GM23248 (cell line): ENCODE data around the gene DOP1B. TPM values are rescaled to one million over a fixed set of nuclear protein-coding genes. Genes with fewer than 3 reads are reported as not detected.
A peak's percentile ranks its signal among the peaks of the same experiment; 100 is the strongest.
"Not testable (repeated sequence)": the region's sequence is repeated elsewhere in the genome, so short reads cannot be mapped to it uniquely, and the experiment has no call there.

Experiments
- DNase-seq: peaks from one replicate; pipeline ENCODE4 v3.0.0-alpha.2; 2015
- H2AFZ ChIP-seq: fragments of 200-600 bp; sonication (generic); 2 replicates; pipeline ENCODE4 v1.6.1; 2016; ENCODE audit warnings: antibody characterized with exemption
- H3F3A ChIP-seq: fragments of 200-600 bp; sonication (generic); 2 replicates; pipeline ENCODE4 v1.6.1; 2016; ENCODE audit warnings: mild to moderate bottlenecking, antibody characterized with exemption, mixed run types; ENCODE audit not compliant: insufficient read depth
- H3K27ac ChIP-seq: fragments of 200-600 bp; sonication (generic); 2 replicates; pipeline ENCODE4 v1.5.1; 2016; ENCODE audit warnings: mild to moderate bottlenecking
- H3K27me3 ChIP-seq: fragments of 200-600 bp; sonication (generic); replicated peaks from 2 replicates; pipeline ENCODE4 v1.6.1; 2016; ENCODE audit warnings: mild to moderate bottlenecking; ENCODE audit not compliant: insufficient read depth
- H3K36me3 ChIP-seq: fragments of 200-600 bp; sonication (generic); 2 replicates; pipeline ENCODE4 v1.6.1; 2016; ENCODE audit warnings: low read depth, mild to moderate bottlenecking
- H3K4me1 ChIP-seq: fragments of 200-600 bp; sonication (generic); 2 replicates; pipeline ENCODE4 v1.6.1; 2016; ENCODE audit warnings: mild to moderate bottlenecking; ENCODE audit not compliant: insufficient read depth
- H3K4me2 ChIP-seq: fragments of 200-600 bp; sonication (generic); one replicate; pipeline ENCODE4 v1.6.1; 2016; ENCODE audit warnings: mild to moderate bottlenecking; ENCODE audit not compliant: unreplicated experiment
- H3K4me3 ChIP-seq: fragments of 200-600 bp; sonication (generic); 2 replicates; pipeline ENCODE4 v1.5.1; 2016; ENCODE audit warnings: mild to moderate bottlenecking
- H3K79me2 ChIP-seq: fragments of 200-600 bp; sonication (generic); 2 replicates; pipeline ENCODE4 v1.6.1; 2016; ENCODE audit warnings: mild to moderate bottlenecking; ENCODE audit not compliant: insufficient read depth
- H3K9ac ChIP-seq: fragments of 200-600 bp; sonication (generic); 2 replicates; pipeline ENCODE4 v1.6.1; 2016; ENCODE audit warnings: mild to moderate bottlenecking
- H3K9me2 ChIP-seq: fragments of 200-600 bp; sonication (generic); 2 replicates; pipeline ENCODE4 v1.6.1; 2016; ENCODE audit warnings: mixed run types, mild to moderate bottlenecking, moderate library complexity; ENCODE audit not compliant: insufficient read depth
- H3K9me3 ChIP-seq: fragments of 200-600 bp; sonication (generic); one replicate; pipeline ENCODE4 v1.6.1; 2017; ENCODE audit warnings: low read depth
- H4K20me1 ChIP-seq: fragments of 200-600 bp; sonication (generic); 2 replicates; pipeline ENCODE4 v1.6.0; 2016; ENCODE audit not compliant: insufficient read depth
- EZH2 ChIP-seq: fragments of 200-600 bp; sonication (generic); IDR thresholded peaks from 2 replicates; pipeline ENCODE4 v1.6.1; 2018; ENCODE audit warnings: antibody characterized with exemption, mild to moderate bottlenecking; ENCODE audit not compliant: insufficient read depth, poor library complexity, severe bottlenecking
- EZH2phosphoT487 ChIP-seq: fragments of 200-600 bp; sonication (generic); IDR thresholded peaks from 2 replicates; pipeline ENCODE4 v1.6.1; 2018; ENCODE audit warnings: antibody characterized with exemption, moderate library complexity, mild to moderate bottlenecking, low read depth; ENCODE audit not compliant: insufficient read depth
- WGBS, 2 experiments: methylation state at CpG; one replicate each; pipeline ENCODE4 v1.1.6; 2015 to 2017; ENCODE audit warnings: low lambda C conversion rate in 2 of 2, low coverage in 1 of 2; ENCODE audit errors: missing lambda C conversion rate in 2 of 2; 5-methylcytosine and 5-hydroxymethylcytosine counted together
- in situ Hi-C: fragments of 300-500 bp; cut with MboI; formaldehyde crosslinking; loops from 2 replicates; pipeline ENCODE4 v1.15.0; 2020
- polyA plus RNA-seq: library from polyadenylated mRNA; unstranded; fragments of >200 nt; fragmentation: Nextera tagmentation; extraction: Ambion mirVana; gene quantifications from 2 replicates; pipeline ENCODE4 v1.2.1, GENCODE V29; 2016
- total RNA-seq: library from RNA; depleted of rRNA; stranded (reverse); fragments of >200 nt; shearing (Covaris generic); gene quantifications from 2 replicates; pipeline ENCODE4 v1.2.3, GENCODE V29; 2014

Gene DOP1B
- total and polyA plus RNA-seq, 2 experiments from 2014 or later = 5.4 to 12.3 TPM

DNA sequence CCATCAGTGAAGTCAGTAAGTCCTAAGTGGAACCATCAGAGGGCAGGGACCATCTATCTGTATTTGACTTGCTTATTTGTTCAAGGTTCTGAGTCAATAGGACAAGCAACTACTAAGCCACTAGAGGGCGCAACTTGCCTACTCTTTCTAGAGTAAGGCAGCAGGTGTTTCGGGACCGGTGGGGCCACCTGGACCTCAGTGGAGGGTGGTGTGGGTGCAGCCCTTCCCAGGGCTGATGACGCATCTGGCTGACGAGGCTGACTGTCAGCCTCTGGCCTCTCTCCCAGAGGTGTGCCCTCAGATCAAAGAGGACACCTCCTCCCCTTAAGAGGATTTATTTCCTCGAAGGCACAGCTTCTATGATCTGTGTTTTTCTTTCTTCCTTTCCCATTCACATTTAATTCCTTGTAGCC lies 15.1 kb upstream of the DOP1B start:
- Histone ChIP-seq H3K4me3 (no peak overlapping the region), H3K36me3 (no peaks in the 10 kb centered on the region), H3F3A (no peaks in the 10 kb centered on the region), H3K4me1 (0 out of 2 replicates have a peak, but pooled peaks cover 4% of the 10 kb centered on the region), H3K9me2 (no peaks in the 10 kb centered on the region), H3K9ac (no peak overlapping the region), H3K9me3 (no peaks in the 10 kb centered on the region), H2AFZ (no peak overlapping the region), H3K27me3 (no peaks in the 10 kb centered on the region), H3K4me2 (no peak overlapping the region), H4K20me1 (no peaks in the 10 kb centered on the region), H3K79me2 (peaks cover 8% of the 10 kb centered on the region), H3K27ac (no peak overlapping the region)
- peak; percentile 89 for DNase-seq
- TF ChIP-seq EZH2phosphoT487 (no peak), EZH2 (no peak)
- in situ Hi-C loops = loop anchor here (10.0 kb wide), 1 partner anchor 193 kb away; no protein-coding TSS in a partner anchor
- 13 to 16% methylated on average over 6 of the region's 6 CpGs for WGBS, 2 experiments

DNA sequence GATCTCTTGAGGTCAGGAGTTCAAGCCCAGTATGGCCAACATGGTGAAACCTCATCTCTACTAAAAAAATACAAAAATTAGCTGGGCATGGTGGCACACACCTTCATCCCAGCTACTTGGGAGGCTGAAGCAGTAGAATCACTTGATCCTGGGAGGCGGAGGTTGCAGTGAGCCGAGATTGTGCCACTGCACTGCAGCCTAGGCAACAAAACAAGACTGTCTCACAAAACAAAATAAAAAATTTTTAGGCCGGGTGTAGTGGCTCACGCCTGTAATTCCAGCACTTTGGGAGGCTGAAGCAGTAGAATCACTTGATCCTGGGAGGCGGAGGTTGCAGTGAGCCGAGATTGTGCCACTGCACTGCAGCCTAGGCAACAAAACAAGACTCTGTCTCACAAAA lies 12.4 kb upstream of the DOP1B start:
- in situ Hi-C loops = loop anchor here (10.0 kb wide), 1 partner anchor 191 kb away; no protein-coding TSS in a partner anchor
- WGBS, 2 experiments = 69 to 74% methylated on average over 6 of the region's 6 CpGs
- H4K20me1 ChIP-seq, H3K4me1 ChIP-seq, H3K9me2 ChIP-seq, H3K36me3 ChIP-seq, DNase-seq, H2AFZ ChIP-seq, H3K27me3 ChIP-seq, H3K27ac ChIP-seq, H3K4me3 ChIP-seq, H3K4me2 ChIP-seq, H3K79me2 ChIP-seq, H3K9me3 ChIP-seq, H3F3A ChIP-seq, H3K9ac ChIP-seq: not testable (repeated sequence)

DNA sequence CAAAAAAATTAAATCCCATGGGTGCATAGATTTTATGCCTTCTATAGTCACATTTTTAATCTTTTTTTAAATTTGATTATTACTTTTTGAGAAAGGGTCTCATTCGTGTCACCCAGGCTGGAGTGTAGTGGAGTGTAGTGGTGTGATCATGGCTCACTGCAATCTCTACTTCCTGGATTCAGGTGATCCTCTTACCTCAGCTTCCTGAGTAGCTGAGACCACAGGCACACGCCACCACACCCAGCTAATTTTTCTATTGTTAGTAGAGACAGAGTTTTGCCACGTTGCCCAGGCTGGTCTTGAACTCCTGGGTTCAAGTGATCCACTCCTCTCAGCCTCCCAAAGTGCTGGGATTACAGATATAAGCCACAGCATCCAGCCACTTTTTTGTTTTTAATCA lies 11.4 kb upstream of the DOP1B start:
- peaks cover 7% of the 10 kb centered on the region for H3F3A ChIP-seq
- no peak overlapping the region for H3K27ac ChIP-seq
- H2AFZ ChIP-seq = no peak overlapping the region
- H3K4me1 ChIP-seq = peaks cover 5% of the 10 kb centered on the region
- TF ChIP-seq EZH2 = no peak
- no peak for TF ChIP-seq EZH2phosphoT487
- H3K36me3 ChIP-seq = no peaks in the 10 kb centered on the region
- H3K9me2 ChIP-seq = no peaks in the 10 kb centered on the region
- no peak for DNase-seq
- WGBS, 2 experiments = 94 to 100% methylated on average over 3 of the region's 3 CpGs
- no peak overlapping the region for H3K4me3 ChIP-seq
- in situ Hi-C loops = loop anchor here (10.0 kb wide), 1 partner anchor 190 kb away; no protein-coding TSS in a partner anchor
- H3K9me3 ChIP-seq = no peaks in the 10 kb centered on the region
- H3K27me3 ChIP-seq = no peaks in the 10 kb centered on the region
- no peak overlapping the region for H3K9ac ChIP-seq
- H3K4me2 ChIP-seq = no peak overlapping the region
- H4K20me1 ChIP-seq = no peaks in the 10 kb centered on the region
- H3K79me2 ChIP-seq = no peaks in the 10 kb centered on the region

DNA sequence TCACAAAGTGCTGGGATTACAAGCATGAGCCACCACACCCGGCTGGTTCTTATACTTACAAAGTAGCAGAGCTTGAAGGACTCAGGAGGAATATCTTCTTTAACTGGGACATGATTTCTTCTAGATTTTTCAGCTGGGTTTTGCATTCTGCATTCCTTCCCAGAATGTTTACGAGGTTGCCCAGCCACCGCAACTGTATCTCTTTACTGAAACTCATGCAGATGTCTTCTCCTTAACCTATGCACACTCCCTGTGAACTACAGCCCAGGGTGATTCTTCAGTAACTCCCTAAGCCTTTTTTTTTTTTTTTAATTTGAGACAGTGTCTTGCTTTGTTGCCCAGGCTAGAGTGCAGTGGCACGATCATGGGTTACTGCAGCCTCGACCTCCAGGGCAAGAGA lies 8.7 kb upstream of the DOP1B start:
- in situ Hi-C loops = loop anchor here (10.0 kb wide), 1 partner anchor 187 kb away; no protein-coding TSS in a partner anchor
- 83 to 88% methylated on average over 5 of the region's 5 CpGs for WGBS, 2 experiments
- Histone ChIP-seq H3K79me2 (no peaks in the 10 kb centered on the region), H3K9me3 (no peaks in the 10 kb centered on the region), H3K27ac (no peak overlapping the region), H4K20me1 (no peaks in the 10 kb centered on the region), H3K9ac (no peak overlapping the region), H3K4me1 (peaks cover 10% of the 10 kb centered on the region), H2AFZ (no peak overlapping the region), H3K4me2 (no peak overlapping the region), H3K36me3 (no peaks in the 10 kb centered on the region), H3K4me3 (no peak overlapping the region), H3F3A (peaks cover 19% of the 10 kb centered on the region), H3K27me3 (no peaks in the 10 kb centered on the region), H3K9me2 (no peaks in the 10 kb centered on the region)
- TF ChIP-seq EZH2 = no peak
- no peak for TF ChIP-seq EZH2phosphoT487
- DNase-seq = no peak

DNA sequence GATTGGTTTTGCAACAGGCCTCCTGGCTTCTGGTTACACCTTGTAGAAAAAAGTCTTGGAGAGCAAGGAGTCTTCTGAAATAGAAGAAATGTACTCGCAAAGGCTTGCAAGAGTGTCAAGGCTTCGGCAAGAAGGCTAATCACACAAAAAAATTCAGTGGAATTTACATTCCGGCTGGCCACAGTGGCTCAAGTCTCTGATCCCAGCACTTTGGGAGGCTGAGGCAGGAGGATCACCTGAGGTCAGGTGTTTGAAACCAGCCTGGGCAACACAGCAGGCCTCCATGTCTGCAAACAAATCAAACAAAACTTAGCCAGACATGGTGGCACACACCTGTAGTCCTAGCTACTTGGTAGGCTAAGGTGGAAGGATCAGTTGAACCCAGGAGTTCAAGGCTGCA lies 7.7 kb upstream of the DOP1B start:
- WGBS, 2 experiments = 97 to 99% methylated on average over 3 of the region's 3 CpGs
- H3K9ac ChIP-seq = no peak overlapping the region
- TF ChIP-seq EZH2 (no peak), EZH2phosphoT487 (no peak)
- peaks cover 10% of the 10 kb centered on the region for H3K4me1 ChIP-seq
- H3K27ac ChIP-seq = no peak overlapping the region
- no peaks in the 10 kb centered on the region for H3K79me2 ChIP-seq
- H3K9me3 ChIP-seq = no peaks in the 10 kb centered on the region
- no peak overlapping the region for H2AFZ ChIP-seq
- no peak for DNase-seq
- H4K20me1 ChIP-seq = no peaks in the 10 kb centered on the region
- H3K27me3 ChIP-seq = no peaks in the 10 kb centered on the region
- H3K36me3 ChIP-seq = no peaks in the 10 kb centered on the region
- in situ Hi-C loops = loop anchor here (10.0 kb wide), 1 partner anchor 186 kb away; no protein-coding TSS in a partner anchor
- H3K9me2 ChIP-seq = no peaks in the 10 kb centered on the region
- peaks cover 19% of the 10 kb centered on the region for H3F3A ChIP-seq
- H3K4me3 ChIP-seq = no peak overlapping the region
- no peak overlapping the region for H3K4me2 ChIP-seq
